Measurements from ENCODE around the gene SPRYD3.
"Not testable (repeated sequence)": the region's sequence is repeated elsewhere in the genome, so short reads cannot be mapped to it uniquely, and the experiment has no call there.

The SPRYD3 gene

DNA sequence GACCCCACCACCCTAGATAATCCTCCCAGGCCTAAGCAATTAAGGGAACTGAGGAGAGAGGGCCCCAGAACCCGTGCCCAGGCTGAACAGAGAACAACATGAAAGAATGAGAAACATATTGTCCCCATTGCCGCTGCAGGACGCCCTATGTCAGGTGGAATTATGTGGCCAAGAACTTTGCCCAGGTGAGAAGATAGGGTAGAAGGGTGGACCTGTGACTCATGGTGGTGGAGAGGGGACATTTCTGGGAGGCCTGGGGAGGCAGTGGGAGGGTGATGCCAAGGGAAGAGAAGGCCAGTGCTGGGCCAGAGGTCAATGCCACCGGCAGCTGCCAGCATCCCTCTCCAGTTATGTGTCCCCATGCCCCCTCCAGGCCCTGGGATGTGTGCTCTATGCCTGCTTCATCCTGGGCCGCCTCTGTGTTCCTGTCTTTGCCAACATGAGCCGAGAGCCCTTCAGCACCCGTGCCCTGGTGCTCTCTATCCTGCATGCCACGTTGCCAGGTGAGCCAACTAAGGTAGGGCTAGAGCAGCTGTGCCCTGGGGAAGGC, 39.6 kb upstream of the SPRYD3 start:
- TF ChIP-seq, protein P1, sequence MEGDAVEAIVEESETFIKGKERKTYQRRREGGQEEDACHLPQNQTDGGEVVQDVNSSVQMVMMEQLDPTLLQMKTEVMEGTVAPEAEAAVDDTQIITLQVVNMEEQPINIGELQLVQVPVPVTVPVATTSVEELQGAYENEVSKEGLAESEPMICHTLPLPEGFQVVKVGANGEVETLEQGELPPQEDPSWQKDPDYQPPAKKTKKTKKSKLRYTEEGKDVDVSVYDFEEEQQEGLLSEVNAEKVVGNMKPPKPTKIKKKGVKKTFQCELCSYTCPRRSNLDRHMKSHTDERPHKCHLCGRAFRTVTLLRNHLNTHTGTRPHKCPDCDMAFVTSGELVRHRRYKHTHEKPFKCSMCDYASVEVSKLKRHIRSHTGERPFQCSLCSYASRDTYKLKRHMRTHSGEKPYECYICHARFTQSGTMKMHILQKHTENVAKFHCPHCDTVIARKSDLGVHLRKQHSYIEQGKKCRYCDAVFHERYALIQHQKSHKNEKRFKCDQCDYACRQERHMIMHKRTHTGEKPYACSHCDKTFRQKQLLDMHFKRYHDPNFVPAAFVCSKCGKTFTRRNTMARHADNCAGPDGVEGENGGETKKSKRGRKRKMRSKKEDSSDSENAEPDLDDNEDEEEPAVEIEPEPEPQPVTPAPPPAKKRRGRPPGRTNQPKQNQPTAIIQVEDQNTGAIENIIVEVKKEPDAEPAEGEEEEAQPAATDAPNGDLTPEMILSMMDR (IDR thresholded peaks at IDR 0.05; ENCODE audit: low read depth, low read length, missing control alignments), result no peak
- DNase-seq (ENCODE audit: low read depth), result no peak
- H3K4me3 ChIP-seq (ENCODE audit: low read depth, low read length), result no peak overlapping the region

DNA sequence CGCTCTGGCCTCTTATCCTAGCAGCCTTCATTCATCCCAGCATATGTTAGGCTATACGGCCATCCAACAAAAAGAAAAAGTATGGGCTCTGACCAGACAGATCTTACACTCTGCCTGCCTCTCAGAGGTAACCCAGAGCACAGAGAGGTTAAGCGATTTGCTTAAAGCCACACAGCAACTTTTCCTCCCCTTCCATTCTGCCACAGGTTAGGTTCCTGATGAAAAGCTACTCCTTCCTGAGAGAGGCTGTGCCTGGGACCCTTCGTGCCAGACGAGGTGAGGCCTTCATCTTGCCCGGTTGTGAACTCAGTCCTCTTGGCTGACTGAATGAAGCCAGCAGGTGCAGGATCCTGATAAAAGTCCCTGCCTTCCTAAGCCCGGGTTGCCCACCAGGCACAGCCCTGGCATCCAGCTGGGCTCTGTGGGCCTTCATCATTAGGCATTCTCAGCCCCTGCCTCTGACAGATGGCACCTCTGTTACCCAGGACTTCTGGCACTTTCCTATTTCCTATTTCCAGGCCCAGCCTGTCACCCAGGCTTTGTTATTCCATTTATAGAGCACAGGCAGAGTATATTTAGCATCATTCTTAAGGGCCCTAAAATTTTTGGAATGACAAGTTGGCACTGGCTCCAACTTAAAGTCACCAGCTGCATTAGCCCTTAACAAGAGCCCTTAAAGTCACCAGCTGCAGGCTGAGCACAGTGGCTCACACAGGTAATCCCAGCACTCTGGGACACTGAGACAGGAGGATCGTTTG, 36.9 kb upstream of the SPRYD3 start:
- no peak overlapping the region for H3K4me3 ChIP-seq (ENCODE audit: low read depth, low read length)
- DNase-seq (ENCODE audit: low read depth), result no peak
- TF ChIP-seq, protein P1 (IDR thresholded peaks at IDR 0.05; ENCODE audit: low read depth, low read length, missing control alignments), result no peak

DNA sequence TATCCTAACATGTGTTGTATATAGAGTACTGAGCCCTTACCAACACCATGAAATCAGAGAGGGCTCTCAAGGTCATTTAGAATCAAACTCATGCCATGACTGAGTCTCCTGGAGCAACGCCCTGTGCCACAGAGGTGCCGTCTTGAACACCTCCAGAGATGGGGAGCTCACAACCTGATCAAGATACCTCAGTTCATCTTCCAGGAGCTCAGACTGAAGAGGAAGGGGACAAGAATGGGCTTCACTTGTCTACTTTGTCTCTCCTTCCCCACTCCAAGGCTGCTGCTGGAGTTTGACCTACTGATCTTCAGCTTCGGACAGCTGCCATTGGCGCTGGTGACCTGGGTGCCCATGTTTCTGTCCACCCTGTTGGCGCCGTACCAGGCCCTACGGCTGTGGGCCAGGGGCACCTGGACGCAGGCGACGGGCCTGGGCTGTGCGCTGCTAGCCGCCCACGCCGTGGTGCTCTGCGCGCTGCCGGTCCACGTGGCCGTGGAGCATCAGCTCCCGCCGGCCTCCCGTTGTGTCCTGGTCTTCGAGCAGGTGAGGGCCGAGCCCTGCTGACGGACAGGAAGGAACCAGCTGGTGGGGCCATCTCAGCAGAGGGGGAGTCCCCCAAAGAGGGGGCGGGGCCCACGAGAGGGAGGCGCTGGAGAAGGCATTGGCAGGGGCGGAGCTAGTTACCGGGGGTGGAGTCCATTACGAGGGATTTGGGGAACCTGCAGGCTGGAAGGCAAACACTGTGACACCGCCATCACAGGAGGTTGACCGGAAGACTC, 36.1 kb upstream of the SPRYD3 start:
- TF ChIP-seq, protein P1 (IDR thresholded peaks at IDR 0.05; ENCODE audit: low read depth, low read length, missing control alignments), result no peak
- no peak for DNase-seq (ENCODE audit: low read depth)

DNA sequence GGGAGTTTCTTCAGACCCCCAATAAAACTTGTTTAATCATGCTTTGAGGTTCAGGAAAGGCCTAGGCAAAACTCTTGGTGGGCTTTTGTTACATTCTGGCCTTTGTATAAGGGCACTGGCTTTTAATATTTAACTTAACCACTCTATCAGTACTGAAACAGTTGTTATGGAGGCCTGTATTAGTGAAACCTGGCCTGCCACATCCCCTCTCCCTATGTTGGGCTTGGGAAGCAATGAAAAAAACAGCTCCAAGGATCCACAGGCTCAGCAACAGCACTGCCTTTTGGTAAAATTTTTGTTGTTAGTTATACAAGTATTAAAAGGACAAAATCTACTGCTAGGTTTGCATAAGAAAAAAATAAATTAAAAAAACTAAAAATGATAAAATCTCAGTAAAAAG, 34.8 kb upstream of the SPRYD3 start:
- TF ChIP-seq, protein P1 (IDR thresholded peaks at IDR 0.05; ENCODE audit: low read depth, low read length, missing control alignments), result no peak
- H3K4me3 ChIP-seq (ENCODE audit: low read depth, low read length), result no peak overlapping the region
- DNase-seq (ENCODE audit: low read depth), result no peak

More for the DNA sequence above, 36.1 kb upstream of the SPRYD3 start:
- H3K4me3 ChIP-seq (ENCODE audit: low read depth, low read length), result no peak overlapping the region

DNA sequence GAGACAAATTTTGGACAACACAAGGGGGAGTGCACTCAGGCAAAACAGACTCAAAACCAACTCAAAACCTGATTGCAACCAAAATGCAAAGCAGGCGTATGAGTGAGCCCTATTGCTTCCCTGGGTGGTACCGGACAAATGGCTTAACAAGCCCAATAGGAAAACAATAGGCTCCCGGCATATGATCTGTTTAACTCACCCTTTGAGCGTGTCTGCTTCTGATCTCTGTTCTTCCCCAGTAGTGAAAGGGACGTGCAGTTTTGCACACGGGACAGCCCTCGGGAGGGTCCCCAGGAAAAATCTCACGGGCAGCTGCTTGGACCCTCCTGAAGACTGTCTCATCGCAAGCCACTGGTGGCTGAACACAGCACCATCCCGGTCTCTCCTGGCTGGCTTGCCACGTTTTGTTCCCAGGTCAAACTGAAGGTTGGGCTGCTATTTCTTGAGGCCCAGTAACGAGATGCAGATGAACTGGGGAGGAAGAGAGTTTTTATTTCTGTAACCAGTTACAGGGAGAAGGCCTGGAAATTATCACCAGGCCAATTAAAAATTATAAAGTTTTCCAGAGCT, 34.0 kb upstream of the SPRYD3 start:
- TF ChIP-seq, protein P1 (IDR thresholded peaks at IDR 0.05; ENCODE audit: low read depth, low read length, missing control alignments), result no peak
- no peak for DNase-seq (ENCODE audit: low read depth)
- no peak overlapping the region for H3K4me3 ChIP-seq (ENCODE audit: low read depth, low read length)

DNA sequence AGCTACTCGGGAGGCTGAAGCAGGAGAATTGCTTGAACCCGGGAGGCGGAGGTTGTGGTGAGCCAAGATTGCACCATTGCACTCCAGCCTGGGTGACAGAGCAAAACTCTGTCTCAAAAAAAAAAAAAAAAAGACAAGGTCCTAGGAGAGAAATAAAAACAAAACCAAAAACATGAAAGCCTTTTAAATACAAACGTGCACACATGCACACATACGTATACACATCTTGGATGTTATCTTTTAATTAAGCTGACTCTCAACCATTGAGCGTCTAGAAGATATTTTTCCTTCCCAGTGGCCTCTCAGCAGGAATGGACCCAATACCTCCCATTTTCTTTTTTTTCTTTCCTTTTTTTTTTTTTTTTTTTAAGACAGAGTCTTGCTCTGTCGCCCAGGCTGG, 33.2 kb upstream of the SPRYD3 start:
- H3K4me3 ChIP-seq (ENCODE audit: low read depth, low read length), result not testable (repeated sequence)

DNA sequence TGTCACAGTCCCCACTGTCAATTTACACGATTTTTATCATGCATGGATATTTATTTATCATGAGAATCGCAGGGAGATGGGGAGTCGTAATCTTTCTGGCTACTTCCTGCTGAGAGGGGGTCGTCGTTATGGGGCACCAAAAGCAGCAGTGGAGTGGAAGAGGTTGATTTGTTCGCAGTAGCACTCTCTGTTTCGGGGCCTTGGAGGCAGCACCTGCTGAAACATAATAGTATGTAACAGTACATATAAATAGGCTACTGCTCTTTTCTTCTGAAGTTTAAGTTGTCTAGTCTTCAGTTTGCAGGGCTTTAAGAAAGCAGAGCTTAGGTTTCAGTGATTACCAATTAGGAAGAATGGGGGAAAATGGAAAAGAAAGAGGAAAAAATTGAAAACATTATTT, 27.9 kb upstream of the SPRYD3 start:
- H3K4me3 ChIP-seq (ENCODE audit: low read depth, low read length), result no peak overlapping the region
- DNase-seq (ENCODE audit: low read depth), result no peak
- TF ChIP-seq, protein P1 (IDR thresholded peaks at IDR 0.05; ENCODE audit: low read depth, low read length, missing control alignments), result no peak

More for the DNA sequence above, 33.2 kb upstream of the SPRYD3 start:
- not testable (repeated sequence) for DNase-seq (ENCODE audit: low read depth)
